ENCODE data around the gene TNFRSF1A. TPM values are rescaled to one million over a fixed set of nuclear protein-coding genes. Genes with fewer than 3 reads are reported as not detected.

TNFRSF1A gene
- total RNA-seq, 1 donor from 2014 or later: 127 TPM

DNA sequence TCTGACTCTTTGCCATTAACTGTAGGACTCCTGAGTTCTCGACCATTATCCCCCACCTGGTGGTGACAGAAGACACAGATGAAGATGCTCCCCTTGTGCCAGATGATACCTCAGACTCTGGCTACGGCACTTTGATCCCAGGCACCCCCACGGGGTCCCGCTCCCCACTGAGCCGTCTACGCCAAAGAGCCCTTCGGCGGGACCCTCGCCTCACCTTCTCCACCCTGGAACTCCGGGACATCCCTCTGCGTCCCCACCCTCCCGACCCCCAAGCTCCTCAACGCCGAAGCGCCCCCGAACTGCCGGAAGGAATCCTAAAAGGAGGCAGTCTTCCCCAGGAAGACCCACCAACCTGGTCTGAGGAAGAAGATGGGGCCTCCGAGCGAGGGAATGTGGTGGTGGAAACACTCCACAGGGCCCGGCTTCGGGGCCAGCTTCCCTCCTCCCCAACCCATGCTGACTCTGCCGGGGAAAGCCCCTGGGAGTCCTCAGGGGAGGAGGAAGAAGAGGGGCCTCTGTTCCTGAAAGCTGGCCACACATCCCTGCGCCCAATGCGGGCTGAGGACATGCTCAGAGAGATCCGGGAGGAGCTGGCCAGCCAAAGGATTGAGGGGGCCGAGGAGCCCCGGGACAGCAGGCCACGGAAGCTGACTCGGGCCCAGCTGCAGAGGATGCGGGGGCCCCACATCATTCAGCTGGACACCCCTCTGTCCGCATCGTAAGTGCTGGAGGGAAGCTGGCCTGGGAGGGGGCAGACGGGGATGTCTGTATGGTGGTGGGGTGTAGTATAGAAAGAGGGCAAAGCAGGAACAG, 14.4 kb downstream of the TNFRSF1A start:
- no peak overlapping the region for H3K27ac Mint-ChIP-seq (ENCODE audit: unreplicated experiment)
- no peak for DNase-seq (ENCODE audit: low spot score)
- no peaks in the 10 kb centered on the region for H3K27me3 Mint-ChIP-seq (ENCODE audit: low read depth)
- no peak for TF ChIP-seq CTCF (IDR thresholded peaks at IDR 0.05)
- H3K36me3 Mint-ChIP-seq (ENCODE audit: low read depth): peaks cover 21% of the 10 kb centered on the region
- H3K4me1 Mint-ChIP-seq (ENCODE audit: low read depth): peaks cover 41% of the 10 kb centered on the region
- no peak overlapping the region for H3K4me3 Mint-ChIP-seq (ENCODE audit: unreplicated experiment)
- no peaks in the 10 kb centered on the region for H3K9me3 Mint-ChIP-seq (ENCODE audit: low read depth)

GRCh38 chr12:6326316-6327228, 15.3 kb downstream of the TNFRSF1A start:
- Mint-ChIP-seq H3K27me3 (ENCODE audit: low read depth) (no peaks in the 10 kb centered on the region), H3K36me3 (ENCODE audit: low read depth) (peaks cover 21% of the 10 kb centered on the region), H3K9me3 (ENCODE audit: low read depth) (no peaks in the 10 kb centered on the region), H3K27ac (ENCODE audit: unreplicated experiment) (peak overlapping the region; percentile 76), H3K4me3 (ENCODE audit: unreplicated experiment) (no peak overlapping the region), H3K4me1 (ENCODE audit: low read depth) (peaks cover 48% of the 10 kb centered on the region)
- peak; percentile 69 for TF ChIP-seq CTCF (IDR thresholded peaks at IDR 0.05)
- no peak for DNase-seq (ENCODE audit: low spot score)

DNA sequence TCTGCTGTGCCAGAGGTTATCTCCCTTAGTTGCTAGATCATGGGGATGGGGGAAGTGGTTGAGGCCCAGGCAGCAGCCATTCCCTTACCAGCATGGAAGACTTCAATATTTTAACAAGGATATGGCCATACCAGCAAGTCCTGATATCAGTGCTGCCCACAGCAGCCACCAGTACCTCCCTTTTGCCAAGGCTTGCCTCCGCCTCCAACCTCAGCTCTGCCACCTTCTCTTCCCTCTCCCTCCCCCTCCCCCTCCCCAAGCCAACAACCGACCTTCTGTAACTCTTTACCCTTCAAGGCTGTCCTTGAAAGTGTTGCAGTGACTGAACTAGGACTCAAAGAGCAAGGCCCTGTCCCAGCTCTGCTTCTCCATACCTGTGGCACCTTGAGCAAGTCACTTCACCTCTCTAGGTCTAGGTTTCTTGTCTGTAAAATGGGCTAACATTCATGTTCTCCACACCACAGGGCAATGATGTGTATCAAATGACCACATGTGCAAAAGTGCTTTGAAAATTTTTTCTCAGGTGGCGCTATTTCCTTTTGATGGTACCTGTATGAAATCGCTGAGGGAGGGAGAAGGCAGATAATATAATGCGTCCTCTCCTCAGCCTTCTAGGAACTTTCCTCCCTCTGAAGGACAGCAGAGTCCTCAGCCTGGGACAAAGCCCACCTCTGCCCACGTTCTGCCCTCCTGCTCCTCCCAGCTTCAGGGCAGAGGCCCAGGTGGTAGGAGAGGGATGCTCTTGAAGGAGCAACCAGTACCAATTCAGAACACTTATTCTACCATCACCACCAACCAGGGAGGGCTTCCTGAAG, 16.7 kb downstream of the TNFRSF1A start:
- H3K4me3 Mint-ChIP-seq (ENCODE audit: unreplicated experiment): no peak overlapping the region
- TF ChIP-seq CTCF (IDR thresholded peaks at IDR 0.05): no peak
- H3K36me3 Mint-ChIP-seq (ENCODE audit: low read depth): peaks cover 10% of the 10 kb centered on the region
- H3K27me3 Mint-ChIP-seq (ENCODE audit: low read depth): no peaks in the 10 kb centered on the region
- peaks cover 44% of the 10 kb centered on the region for H3K4me1 Mint-ChIP-seq (ENCODE audit: low read depth)
- H3K9me3 Mint-ChIP-seq (ENCODE audit: low read depth): no peaks in the 10 kb centered on the region
- peak overlapping the region; percentile 97 for H3K27ac Mint-ChIP-seq (ENCODE audit: unreplicated experiment)
- DNase-seq (ENCODE audit: low spot score): no peak

DNA sequence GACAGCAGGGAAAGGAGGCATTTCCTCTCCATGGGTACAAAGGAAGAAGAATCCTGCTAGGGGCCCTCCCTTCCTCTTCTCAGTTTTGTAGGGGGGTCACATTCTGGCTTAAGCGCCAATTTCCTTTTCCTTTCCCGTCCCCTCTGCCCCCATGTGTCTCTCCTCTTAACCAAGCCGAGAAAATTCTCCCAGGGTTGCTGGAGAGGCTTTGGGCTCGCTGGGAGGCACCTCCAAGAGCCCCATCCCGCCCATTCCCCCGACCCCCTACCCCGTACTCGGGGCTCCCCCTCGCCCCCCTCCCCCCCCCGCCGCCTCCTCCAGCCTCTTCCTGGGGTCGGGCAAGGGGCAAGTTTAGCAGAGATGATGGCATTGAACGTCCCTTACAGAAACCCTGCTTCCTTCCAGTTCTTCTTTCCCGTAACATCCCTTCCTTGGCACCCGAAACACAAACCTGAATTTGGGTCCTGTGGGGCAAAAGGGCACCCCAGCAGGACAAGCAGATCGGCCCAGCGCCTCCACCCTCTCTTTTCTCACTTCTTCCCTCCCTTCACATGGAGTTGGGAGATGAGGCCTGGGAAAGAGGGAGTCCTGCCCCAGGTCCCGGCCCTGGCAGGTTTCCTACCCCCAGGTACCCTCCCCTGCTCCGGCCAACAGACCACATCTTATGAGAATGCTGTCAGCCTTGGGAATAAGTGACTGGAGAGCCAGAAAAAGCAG, 17.7 kb downstream of the TNFRSF1A start:
- peaks cover 8% of the 10 kb centered on the region for H3K36me3 Mint-ChIP-seq (ENCODE audit: low read depth)
- H3K27me3 Mint-ChIP-seq (ENCODE audit: low read depth): no peaks in the 10 kb centered on the region
- H3K27ac Mint-ChIP-seq (ENCODE audit: unreplicated experiment): peak overlapping the region; percentile 97
- H3K9me3 Mint-ChIP-seq (ENCODE audit: low read depth): no peaks in the 10 kb centered on the region
- H3K4me3 Mint-ChIP-seq (ENCODE audit: unreplicated experiment): peak overlapping the region; percentile 51
- no peak for TF ChIP-seq CTCF (IDR thresholded peaks at IDR 0.05)
- no peak for DNase-seq (ENCODE audit: low spot score)
- H3K4me1 Mint-ChIP-seq (ENCODE audit: low read depth): peaks cover 44% of the 10 kb centered on the region
